Camera-type eye (tissue), 1 donor: ENCODE data around the gene RLN1. TPM values are rescaled to one million over a fixed set of nuclear protein-coding genes. Genes with fewer than 3 reads are reported as not detected.

Source experiments
- total RNA-seq: library from RNA; depleted of rRNA; stranded (reverse); fragments of >200 nt; gene quantifications from one replicate; pipeline ENCODE4 v1.2.3, GENCODE V29; 2014

Gene RLN1
- 0.82 TPM for total RNA-seq

DNA sequence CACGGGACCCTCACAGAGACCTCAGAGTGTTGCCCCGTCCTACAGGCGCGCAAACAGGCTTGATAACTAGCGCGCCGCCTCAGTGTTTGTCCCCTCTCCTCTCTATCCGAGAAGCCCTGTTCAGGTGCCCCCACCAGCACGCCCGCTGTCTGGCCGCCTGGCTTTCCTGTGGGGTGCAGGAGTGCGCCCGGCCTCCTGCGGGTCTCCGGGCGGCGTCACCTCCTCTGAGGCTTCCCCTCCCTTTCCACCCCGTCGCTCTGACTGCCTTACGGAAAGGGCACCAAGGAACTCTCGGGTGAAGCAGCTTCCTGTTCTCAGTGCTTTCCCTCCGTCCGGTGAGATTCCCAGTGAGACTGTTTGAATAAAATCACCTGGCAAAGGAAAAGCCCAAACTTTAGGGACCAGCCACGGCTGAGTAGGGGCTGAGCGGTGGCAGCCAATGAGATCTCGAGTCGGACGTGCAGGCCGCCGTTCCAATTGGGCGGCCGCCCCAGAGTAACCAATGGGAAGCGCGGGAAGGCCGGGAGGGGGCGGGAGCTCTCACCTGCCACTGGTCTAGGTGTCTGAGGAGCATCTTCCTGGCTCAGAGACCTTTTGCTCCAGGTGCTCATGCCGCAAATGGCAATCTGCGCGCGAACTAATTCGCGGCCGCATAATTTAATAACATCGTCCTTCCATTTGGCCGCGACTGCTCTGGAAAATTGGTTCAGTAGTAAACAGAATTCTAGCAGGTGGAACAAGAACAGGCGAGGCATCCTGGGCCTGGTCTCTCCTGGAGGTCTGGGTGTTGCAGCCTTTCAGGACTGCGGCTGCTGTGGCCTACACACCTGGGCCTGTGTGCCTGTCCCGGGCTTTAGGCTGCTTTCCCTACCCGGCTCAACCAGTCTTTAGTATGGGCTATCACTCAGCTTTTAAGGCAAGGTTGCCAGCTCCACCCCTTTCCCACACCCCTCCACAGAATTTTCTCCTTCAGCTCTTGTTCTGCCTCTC, at the start of gene RLN1:
RLN1 (minus strand) TSS at position 885 of the 990 bp plus-strand sequence; CDS start at position 755, 130 bp downstream.

GRCh38 chr9:5303840-5304795, 35.6 kb downstream of the RLN1 start, which contains the start of gene RLN2:
Gene RLN2 (minus strand): TSS chr9:5304716. CDS start chr9:5304580, 136 bp downstream.

Other genes with a start within 250 kb of the RLN1 start
- not detected for gene INSL6, start 154.2 kb downstream of the RLN1 start, total RNA-seq
- gene INSL4, start 108.5 kb downstream of the RLN1 start, total RNA-seq: not detected
- gene RLN2, start 35.2 kb downstream of the RLN1 start, total RNA-seq: not detected
- 26.7 TPM for gene PLGRKT, start 98.0 kb upstream of the RLN1 start, total RNA-seq
- 1.4 TPM for gene CD274, start 110.7 kb upstream of the RLN1 start, total RNA-seq
- gene PDCD1LG2, start 170.7 kb upstream of the RLN1 start, total RNA-seq: not detected